Esophagus muscularis mucosa (tissue), 4 donors: ENCODE measurements around the gene EDC3. TPM values are rescaled to one million over a fixed set of nuclear protein-coding genes. Genes with fewer than 3 reads are reported as not detected.

Experiments used
- DNase-seq: peaks from one replicate; pipeline ENCODE4 v3.0.0-alpha.2; 2017; ENCODE audit errors: extremely low spot score
- H3K27ac ChIP-seq, 4 donors: fragments of 200-600 bp; sonication (generic); replicated peaks in 1 of 4; 1 replicate in 3 of 4; 2 replicates in 1 of 4; pipeline ENCODE4 v1.5.1; 2016 to 2019; ENCODE audit warnings: mild to moderate bottlenecking in 1 of 4
- H3K27me3 ChIP-seq, 4 donors: fragments of 200-600 bp; sonication (generic); one replicate each; pipeline versions ENCODE4 v1.5.1 to v1.6.0; 2016 to 2019
- H3K36me3 ChIP-seq, 4 donors: fragments of 200-600 bp; sonication (generic); one replicate each; pipeline ENCODE4 v1.5.1; 2016 to 2019
- H3K4me1 ChIP-seq, 4 donors: fragments of 200-600 bp; sonication (generic); one replicate each; pipeline ENCODE4 v1.5.1; 2016 to 2019
- H3K4me3 ChIP-seq, 4 donors: fragments of 200-600 bp; sonication (generic); 1 replicate in 2 of 4; 2 replicates in 2 of 4; pipeline ENCODE4 v1.5.1; 2016 to 2019; ENCODE audit warnings: mild to moderate bottlenecking in 4 of 4, moderate library complexity in 1 of 4
- H3K9me3 ChIP-seq, 4 donors: fragments of 200-600 bp; sonication (generic); 1 replicate in 3 of 4; 2 replicates in 1 of 4; pipeline ENCODE4 v1.5.1; 2016 to 2019
- CTCF ChIP-seq, 3 experiments: fragments of 200-600 bp in 2 of 3; fragments of 450-650 bp in 1 of 3; sonication (generic) in 2 of 3; IDR thresholded peaks; one replicate each; pipeline ENCODE4 v1.5.1; 2017 to 2019; ENCODE audit warnings: antibody characterized with exemption in 3 of 3, mild to moderate bottlenecking in 2 of 3, moderate library complexity in 1 of 3
- EP300 ChIP-seq: sonication (generic); formaldehyde crosslinking; IDR thresholded peaks from one replicate; pipeline ENCODE4 v1.6.1; 2017; ENCODE audit warnings: antibody characterized with exemption
- POLR2A ChIP-seq: fragments of 450-650 bp; IDR thresholded peaks from one replicate; pipeline ENCODE4 v1.6.1; 2017; ENCODE audit warnings: antibody characterized with exemption, moderate library complexity, mild to moderate bottlenecking, low read depth
- POLR2AphosphoS5 ChIP-seq, 2 donors: sonication (generic); formaldehyde crosslinking; IDR thresholded peaks; one replicate each; pipeline ENCODE4 v1.6.1; 2017; ENCODE audit warnings: antibody characterized with exemption in 2 of 2
- WGBS: methylation state at CpG from one replicate; pipeline ENCODE4 v1.1.5; 2018; 5-methylcytosine and 5-hydroxymethylcytosine counted together
- intact Hi-C: fragments of 100-400 bp; cut with DNase I; formaldehyde crosslinking; loops from one replicate; pipeline ENCODE4 v1.15.1; 2023
- total RNA-seq, 4 donors: library from RNA; depleted of rRNA; stranded (reverse); fragments of >200 nt; gene quantifications; one replicate each; pipeline versions ENCODE4 v1.1.0 to v1.2.1, GENCODE V29; 2016

The EDC3 gene
- total RNA-seq, 4 donors from 2014 or later, result 9.6 to 19.5 (median 17.9) TPM

GRCh38 chr15:74592222-74592621 is 103.6 kb downstream of the EDC3 start:
- H3K4me1 ChIP-seq, result peaks cover 0 to 15% (median 7%) of the 10 kb centered on the region in 4 donors
- intact Hi-C loops, result no loop called here
- DNase-seq, result no peak
- no peak overlapping the region for H3K27ac ChIP-seq
- WGBS, result 91% methylated on average over 3 of the region's 3 CpGs
- H3K9me3 ChIP-seq, result no peaks in the 10 kb centered on the region
- H3K36me3 ChIP-seq, result peaks cover 12 to 73% (median 50%) of the 10 kb centered on the region in 4 donors
- TF ChIP-seq EP300, result no peak
- no peak for TF ChIP-seq POLR2AphosphoS5 (IDR thresholded peaks at IDR 0.05)
- TF ChIP-seq POLR2A, result no peak
- TF ChIP-seq CTCF (IDR thresholded peaks at IDR 0.05), result no peak
- no peak overlapping the region for H3K4me3 ChIP-seq
- no peaks in the 10 kb centered on the region for H3K27me3 ChIP-seq

- WGBS, result 83% methylated on average over 6 of the region's 6 CpGs
- intact Hi-C loops, result no loop called here
Observed at GRCh38 chr15:74589826-74590225, 106.0 kb downstream of the EDC3 start.

DNA sequence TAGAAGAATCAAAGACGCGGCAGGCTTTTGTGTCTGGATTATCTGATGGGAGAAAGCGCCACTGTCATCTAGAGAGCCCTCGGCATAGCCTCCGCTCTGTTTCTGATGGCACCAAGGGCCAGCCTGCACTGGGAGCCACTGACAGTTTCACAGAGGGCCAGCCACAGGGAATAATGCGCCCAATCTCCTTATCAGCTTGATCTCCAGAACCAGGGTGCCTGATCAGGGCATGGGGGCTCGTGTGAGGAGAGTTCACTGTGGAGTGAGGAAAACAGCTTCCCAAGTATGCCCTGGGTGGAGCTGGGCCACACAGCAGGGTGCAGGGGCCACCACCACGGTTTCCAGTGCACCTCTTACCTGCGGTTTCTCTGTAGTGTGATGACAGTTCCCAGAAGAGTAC is 110.0 kb downstream of the EDC3 start:
- Histone ChIP-seq H3K9me3 (no peaks in the 10 kb centered on the region), H3K4me3 (no peak overlapping the region), H3K27me3 (no peaks in the 10 kb centered on the region), H3K27ac (no peak overlapping the region), H3K4me1 (peaks cover 0 to 15% (median 7%) of the 10 kb centered on the region in 4 donors), H3K36me3 (peaks cover 6 to 38% (median 19%) of the 10 kb centered on the region in 4 donors)
- WGBS, result 96% methylated on average over 8 of the region's 9 CpGs
- TF ChIP-seq POLR2AphosphoS5 (IDR thresholded peaks at IDR 0.05) (no peak), EP300 (no peak), CTCF (IDR thresholded peaks at IDR 0.05) (no peak), POLR2A (no peak)
- DNase-seq, result no peak
- intact Hi-C loops, result no loop called here

More at GRCh38 chr15:74589826-74590225, 106.0 kb downstream of the EDC3 start:
- Histone ChIP-seq H3K4me3 (no peak overlapping the region), H3K36me3 (peaks cover 18 to 71% (median 48%) of the 10 kb centered on the region in 4 donors), H3K9me3 (no peaks in the 10 kb centered on the region), H3K27me3 (no peaks in the 10 kb centered on the region), H3K27ac (no peak overlapping the region), H3K4me1 (peaks cover 0 to 15% (median 7%) of the 10 kb centered on the region in 4 donors)
- no peak for DNase-seq
- no peak for TF ChIP-seq POLR2AphosphoS5 (IDR thresholded peaks at IDR 0.05)
- no peak for TF ChIP-seq EP300
- no peak for TF ChIP-seq POLR2A
- TF ChIP-seq CTCF (IDR thresholded peaks at IDR 0.05), result no peak

DNA sequence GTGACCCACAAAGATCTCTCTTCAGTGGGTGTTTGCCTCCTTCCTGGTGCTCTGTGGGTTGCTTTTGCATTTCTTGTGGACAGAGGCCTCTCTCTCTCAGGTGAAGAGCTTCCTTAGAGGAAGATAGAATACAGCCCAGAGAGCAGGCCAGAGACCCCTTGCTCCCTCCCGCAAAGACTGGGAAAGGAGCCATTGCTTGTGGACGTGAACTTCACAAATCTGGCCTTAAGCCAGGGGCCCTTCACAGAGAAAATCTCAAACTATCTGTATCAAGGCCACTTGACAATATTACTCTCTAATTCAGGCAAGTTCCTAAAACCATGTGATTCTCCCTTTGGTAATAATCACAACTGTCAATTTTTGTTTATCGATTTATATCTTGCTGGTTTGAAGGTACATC is 110.6 kb downstream of the EDC3 start:
- no peak for DNase-seq
- H3K27me3 ChIP-seq, result no peaks in the 10 kb centered on the region
- H3K4me3 ChIP-seq, result no peak overlapping the region
- no peak overlapping the region for H3K27ac ChIP-seq
- WGBS, result 50% methylated on average over 3 of the region's 3 CpGs
- intact Hi-C loops, result no loop called here
- H3K36me3 ChIP-seq, result peaks cover 3 to 36% (median 13%) of the 10 kb centered on the region in 4 donors
- no peaks in the 10 kb centered on the region for H3K9me3 ChIP-seq
- H3K4me1 ChIP-seq, result peaks cover 0 to 15% (median 7%) of the 10 kb centered on the region in 4 donors
- TF ChIP-seq POLR2AphosphoS5 (IDR thresholded peaks at IDR 0.05), result no peak
- TF ChIP-seq POLR2A, result no peak
- TF ChIP-seq EP300, result no peak
- TF ChIP-seq CTCF (IDR thresholded peaks at IDR 0.05), result no peak

DNA sequence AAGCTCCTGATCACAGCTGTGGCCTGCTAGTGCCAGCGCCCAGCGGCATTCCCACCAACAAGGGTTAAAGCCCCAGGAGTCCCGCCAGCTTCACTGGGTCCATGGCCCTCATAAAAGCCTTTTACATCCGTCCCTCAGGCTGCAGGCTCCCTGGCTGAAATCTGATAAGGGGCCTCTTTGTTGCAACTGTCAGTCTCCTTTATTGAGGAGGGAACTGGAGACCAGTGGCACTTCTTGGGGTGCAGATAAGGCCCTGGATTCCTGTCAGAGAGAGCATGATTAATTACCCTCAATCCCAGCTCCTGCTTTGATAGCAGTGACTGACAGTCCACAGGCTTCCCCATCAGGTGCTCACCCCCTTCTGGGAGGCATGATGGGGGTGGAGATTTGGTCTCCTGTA is 111.0 kb downstream of the EDC3 start:
- H3K27me3 ChIP-seq, result no peaks in the 10 kb centered on the region
- H3K4me1 ChIP-seq, result peaks cover 0 to 15% (median 7%) of the 10 kb centered on the region in 4 donors
- H3K9me3 ChIP-seq, result no peaks in the 10 kb centered on the region
- H3K36me3 ChIP-seq, result peaks cover 0 to 36% (median 11%) of the 10 kb centered on the region in 4 donors
- no peak overlapping the region for H3K27ac ChIP-seq
- WGBS, result 79% methylated on average over 3 of the region's 4 CpGs
- H3K4me3 ChIP-seq, result no peak overlapping the region
- no peak for DNase-seq
- intact Hi-C loops, result no loop called here
- no peak for TF ChIP-seq POLR2AphosphoS5 (IDR thresholded peaks at IDR 0.05)
- TF ChIP-seq CTCF (IDR thresholded peaks at IDR 0.05), result no peak
- TF ChIP-seq POLR2A, result no peak
- no peak for TF ChIP-seq EP300
